Muscle layer of colon (tissue), 2 donors: ENCODE data around the gene AGAP1.

Experiments used
- H3K27ac ChIP-seq: one replicate; pipeline ENCODE4 v1.7.0; 2013; ENCODE audit warnings: low read depth, mild to moderate bottlenecking, low read length, moderate library complexity
- H3K27me3 ChIP-seq, 2 donors: one replicate each; pipeline ENCODE4 v1.7.0; 2013; ENCODE audit warnings: low read length in 2 of 2, mild to moderate bottlenecking in 2 of 2; ENCODE audit not compliant: insufficient read depth in 2 of 2, control insufficient read depth in 1 of 2
- H3K36me3 ChIP-seq: one replicate; pipeline ENCODE4 v1.7.0; 2013; ENCODE audit warnings: mild to moderate bottlenecking, low read length; ENCODE audit not compliant: insufficient read depth
- H3K4me1 ChIP-seq: one replicate; pipeline ENCODE4 v1.7.0; 2013; ENCODE audit warnings: mild to moderate bottlenecking, low read length; ENCODE audit not compliant: insufficient read depth
- H3K4me3 ChIP-seq, 2 donors: one replicate each; pipeline ENCODE4 v1.7.0; 2013; ENCODE audit warnings: low read length in 2 of 2, low read depth in 1 of 2, mild to moderate bottlenecking in 1 of 2, moderate library complexity in 1 of 2
- H3K9ac ChIP-seq: one replicate; pipeline ENCODE4 v1.7.0; 2013; ENCODE audit warnings: low read length
- H3K9me3 ChIP-seq: one replicate; pipeline ENCODE4 v1.7.0; 2013; ENCODE audit warnings: mild to moderate bottlenecking, low read length
- donor health status: abdominal sarcoma.
- donor health status: Adenocarcinoma of cecum.

The AGAP1 gene

DNA sequence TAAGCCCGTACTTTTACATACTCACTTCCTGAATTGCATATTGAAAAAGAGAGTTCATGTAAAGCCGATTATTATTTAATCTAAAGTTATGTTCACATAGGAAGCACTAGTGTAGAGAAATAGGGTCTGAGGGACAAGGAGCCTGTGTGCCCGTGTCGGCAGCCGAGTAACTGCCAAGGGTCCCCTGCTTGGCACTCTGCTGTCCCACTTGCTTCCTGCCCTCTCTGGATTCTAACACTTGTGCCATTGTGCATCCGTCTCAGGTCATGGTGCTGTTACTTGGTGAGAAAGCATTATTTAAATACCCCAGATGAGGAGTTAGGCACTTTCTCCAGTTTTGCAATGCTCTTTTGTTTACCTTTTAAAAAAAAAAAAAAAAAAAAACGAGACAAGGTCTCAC lies 236.3 kb downstream of the AGAP1 start:
- H3K27ac ChIP-seq = no peak overlapping the region
- peaks cover 35% of the 10 kb centered on the region for H3K4me1 ChIP-seq
- no peak overlapping the region for H3K9ac ChIP-seq
- no peaks in the 10 kb centered on the region for H3K36me3 ChIP-seq
- no peaks in the 10 kb centered on the region for H3K27me3 ChIP-seq
- no peaks in the 10 kb centered on the region for H3K9me3 ChIP-seq
- no peak overlapping the region for H3K4me3 ChIP-seq

DNA sequence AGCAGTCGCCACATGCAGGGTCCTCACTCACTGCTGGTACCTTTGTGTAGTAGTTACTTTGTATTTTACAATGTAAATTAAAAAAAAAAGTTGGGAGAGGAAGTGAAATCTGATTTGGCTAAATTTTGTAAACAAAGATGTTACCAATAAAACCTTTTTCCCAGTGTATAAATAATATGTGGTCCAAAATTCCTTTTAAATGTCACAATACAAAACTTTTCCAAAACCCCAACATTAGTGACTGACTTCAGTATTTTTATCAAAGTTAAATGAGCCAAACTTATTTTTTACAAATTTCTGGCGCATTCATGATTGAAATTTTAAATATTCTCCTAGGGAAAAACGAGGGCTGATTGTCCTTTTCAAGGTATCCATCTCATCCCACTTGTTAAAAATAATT lies 239.9 kb downstream of the AGAP1 start:
- H3K9me3 ChIP-seq = no peaks in the 10 kb centered on the region
- no peak overlapping the region for H3K4me3 ChIP-seq
- H3K9ac ChIP-seq = no peak overlapping the region
- peaks cover 14% of the 10 kb centered on the region for H3K4me1 ChIP-seq
- H3K27me3 ChIP-seq = no peaks in the 10 kb centered on the region
- H3K36me3 ChIP-seq = no peaks in the 10 kb centered on the region
- H3K27ac ChIP-seq = no peak overlapping the region

GRCh38 chr2:235734168-235734567 lies 240.3 kb downstream of the AGAP1 start:
- Histone ChIP-seq H3K4me3 (no peak overlapping the region), H3K27ac (no peak overlapping the region), H3K27me3 (no peaks in the 10 kb centered on the region), H3K9ac (no peak overlapping the region), H3K4me1 (peaks cover 10% of the 10 kb centered on the region), H3K9me3 (no peaks in the 10 kb centered on the region), H3K36me3 (no peaks in the 10 kb centered on the region)

GRCh38 chr2:235734688-235735231 lies 240.9 kb downstream of the AGAP1 start:
- Histone ChIP-seq H3K4me3 (no peak overlapping the region), H3K9me3 (no peaks in the 10 kb centered on the region), H3K4me1 (peaks cover 7% of the 10 kb centered on the region), H3K9ac (no peak overlapping the region), H3K36me3 (no peaks in the 10 kb centered on the region), H3K27me3 (no peaks in the 10 kb centered on the region), H3K27ac (no peak overlapping the region)

- no peak overlapping the region for H3K4me3 ChIP-seq
- H3K27me3 ChIP-seq = no peaks in the 10 kb centered on the region
- H3K27ac ChIP-seq = no peak overlapping the region
- no peaks in the 10 kb centered on the region for H3K36me3 ChIP-seq
- H3K4me1 ChIP-seq = peaks cover 7% of the 10 kb centered on the region
- no peaks in the 10 kb centered on the region for H3K9me3 ChIP-seq
- no peak overlapping the region for H3K9ac ChIP-seq
These were observed 243.6 kb downstream of the AGAP1 start for GRCh38 chr2:235737396-235737795.

- Histone ChIP-seq H3K9me3 (no peaks in the 10 kb centered on the region), H3K27me3 (no peaks in the 10 kb centered on the region), H3K4me1 (peaks cover 7% of the 10 kb centered on the region), H3K36me3 (no peaks in the 10 kb centered on the region), H3K4me3 (no peak overlapping the region), H3K27ac (no peak overlapping the region), H3K9ac (no peak overlapping the region)
These were observed 244.0 kb downstream of the AGAP1 start for GRCh38 chr2:235737840-235738239.

DNA sequence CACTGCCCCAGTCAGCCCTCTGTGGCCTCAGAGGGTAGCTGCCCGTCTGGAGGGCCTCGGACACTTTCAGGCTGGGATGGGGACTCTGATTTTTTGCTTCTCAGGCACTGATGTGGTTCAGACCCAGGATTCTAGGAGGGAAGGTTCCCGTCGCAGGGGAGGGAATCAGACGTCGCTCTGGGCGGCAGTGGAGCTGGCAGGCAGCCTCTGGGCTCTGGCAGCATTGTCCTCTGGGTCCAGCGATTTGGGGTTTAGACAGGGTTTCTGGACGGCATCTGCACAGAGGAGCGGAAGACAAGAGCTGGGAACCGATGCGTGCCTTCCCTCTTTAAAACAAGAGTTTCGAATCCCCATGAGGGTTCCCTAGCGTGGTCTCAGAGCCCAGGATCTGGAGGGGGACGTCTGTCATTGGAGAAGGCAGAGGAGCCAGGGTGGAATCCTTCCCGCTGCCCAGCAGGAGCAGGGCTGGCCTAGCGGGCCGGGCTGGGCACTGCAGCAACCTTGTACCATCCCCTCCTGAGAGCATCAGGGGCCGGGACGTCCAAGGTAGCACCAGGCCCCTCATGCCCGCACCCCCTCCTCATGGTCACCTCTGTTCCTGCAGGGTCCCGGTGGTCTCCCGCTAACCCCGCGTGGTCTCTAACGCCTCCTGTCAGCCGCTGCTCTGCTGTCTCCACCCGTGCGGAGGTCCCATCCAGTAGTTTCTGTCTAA lies 246.0 kb downstream of the AGAP1 start:
- Histone ChIP-seq H3K9ac (no peak overlapping the region), H3K9me3 (no peaks in the 10 kb centered on the region), H3K4me1 (no peaks in the 10 kb centered on the region), H3K4me3 (no peak overlapping the region), H3K36me3 (no peaks in the 10 kb centered on the region), H3K27ac (no peak overlapping the region), H3K27me3 (no peaks in the 10 kb centered on the region)

DNA sequence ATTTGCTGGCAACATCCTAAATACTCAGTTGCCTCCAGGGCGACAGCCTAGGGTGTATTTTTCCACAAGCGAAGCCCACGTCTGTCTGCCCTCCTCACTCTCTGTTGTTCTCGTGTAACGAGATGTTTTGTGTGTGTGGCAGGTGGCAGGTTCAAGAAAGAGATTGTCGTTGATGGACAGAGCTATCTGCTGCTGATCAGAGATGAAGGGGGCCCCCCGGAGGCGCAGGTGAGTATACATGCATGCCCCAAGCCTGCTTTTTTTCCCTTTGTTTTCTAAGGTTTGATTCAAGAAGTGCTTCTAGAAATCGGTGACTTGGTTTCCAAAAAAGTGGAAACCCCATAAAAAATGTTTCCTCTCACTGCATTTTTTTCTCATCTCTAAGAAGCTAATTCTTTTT lies 247.0 kb downstream of the AGAP1 start:
- Histone ChIP-seq H3K4me1 (peaks cover 3% of the 10 kb centered on the region), H3K4me3 (no peak overlapping the region), H3K36me3 (peaks cover 6% of the 10 kb centered on the region), H3K27ac (no peak overlapping the region), H3K9ac (no peak overlapping the region), H3K9me3 (no peaks in the 10 kb centered on the region), H3K27me3 (no peaks in the 10 kb centered on the region)

- H3K27ac ChIP-seq = no peak overlapping the region
- peaks cover 6% of the 10 kb centered on the region for H3K36me3 ChIP-seq
- H3K4me1 ChIP-seq = peaks cover 29% of the 10 kb centered on the region
- no peaks in the 10 kb centered on the region for H3K9me3 ChIP-seq
- no peak overlapping the region for H3K9ac ChIP-seq
- no peak overlapping the region for H3K4me3 ChIP-seq
- no peaks in the 10 kb centered on the region for H3K27me3 ChIP-seq
These were observed 250.3 kb downstream of the AGAP1 start for GRCh38 chr2:235744161-235744560.

- H3K9ac ChIP-seq = no peak overlapping the region
- no peaks in the 10 kb centered on the region for H3K9me3 ChIP-seq
- no peaks in the 10 kb centered on the region for H3K27me3 ChIP-seq
- peaks cover 10% of the 10 kb centered on the region for H3K36me3 ChIP-seq
- peaks cover 35% of the 10 kb centered on the region for H3K4me1 ChIP-seq
- no peak overlapping the region for H3K27ac ChIP-seq
- H3K4me3 ChIP-seq = no peak overlapping the region
These were observed 251.8 kb downstream of the AGAP1 start for GRCh38 chr2:235745597-235745996.

- H3K27ac ChIP-seq = peak overlapping the region; percentile 55
- peaks cover 10% of the 10 kb centered on the region for H3K36me3 ChIP-seq
- H3K9me3 ChIP-seq = no peaks in the 10 kb centered on the region
- H3K4me3 ChIP-seq = no peak overlapping the region
- H3K9ac ChIP-seq = no peak overlapping the region
- peaks cover 35% of the 10 kb centered on the region for H3K4me1 ChIP-seq
- no peaks in the 10 kb centered on the region for H3K27me3 ChIP-seq
These were observed 252.6 kb downstream of the AGAP1 start for GRCh38 chr2:235746257-235746934.
